OCI-LY7 (cell line): ENCODE results near the gene STYXL1.

Experiments
- EZH2phosphoT487 ChIP-seq: fragments of 200-600 bp; sonication (generic); IDR thresholded peaks from 2 replicates; pipeline ENCODE4 v1.6.1; 2018; ENCODE audit warnings: low read depth, borderline replicate concordance, mild to moderate bottlenecking, mixed run types, antibody characterized with exemption, low read length, moderate library complexity, mixed read lengths
- TF ChIP-seq, protein P1 (sequence below): fragments of 200-600 bp; sonication (generic); conservative IDR thresholded peaks from 2 replicates; pipeline ENCODE4 v1.5.1; 2014; ENCODE audit warnings: mild to moderate bottlenecking, antibody characterized with exemption, low read length, moderate library complexity, mixed read lengths

DNA sequence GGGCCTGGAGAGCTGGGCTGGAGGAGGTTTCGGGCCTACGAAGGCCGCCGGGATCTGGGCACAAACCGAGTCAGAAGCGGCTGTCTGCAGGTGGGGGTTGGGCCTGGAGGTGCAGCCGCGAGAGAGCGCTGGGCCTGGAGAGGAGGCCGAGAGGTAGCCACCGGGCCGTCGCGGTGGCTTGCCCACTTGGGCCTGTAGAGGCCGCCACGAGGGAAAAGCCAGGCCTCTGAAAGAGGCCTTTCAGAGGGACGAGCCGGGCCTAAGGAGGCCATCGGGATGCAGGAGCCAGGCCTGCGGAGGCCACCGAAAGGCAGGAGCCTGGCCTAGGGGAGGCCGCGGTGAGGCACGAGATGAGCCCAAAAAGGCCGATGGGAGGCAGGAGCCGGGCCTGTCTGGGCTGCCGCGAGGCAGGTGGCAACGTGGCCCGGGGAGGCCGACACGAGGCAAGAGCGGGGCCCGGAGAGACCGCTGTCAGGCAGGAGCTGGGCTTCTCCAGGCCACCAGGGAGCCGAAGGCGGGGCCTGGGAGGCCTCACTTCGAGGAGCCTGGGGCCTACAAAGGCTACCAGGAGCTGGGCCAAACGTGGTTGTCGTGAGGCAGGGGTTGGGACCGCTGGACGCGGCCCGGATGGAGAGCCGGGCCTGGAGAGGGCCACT, 25.7 kb upstream of the STYXL1 start:
- TF ChIP-seq, protein P1, sequence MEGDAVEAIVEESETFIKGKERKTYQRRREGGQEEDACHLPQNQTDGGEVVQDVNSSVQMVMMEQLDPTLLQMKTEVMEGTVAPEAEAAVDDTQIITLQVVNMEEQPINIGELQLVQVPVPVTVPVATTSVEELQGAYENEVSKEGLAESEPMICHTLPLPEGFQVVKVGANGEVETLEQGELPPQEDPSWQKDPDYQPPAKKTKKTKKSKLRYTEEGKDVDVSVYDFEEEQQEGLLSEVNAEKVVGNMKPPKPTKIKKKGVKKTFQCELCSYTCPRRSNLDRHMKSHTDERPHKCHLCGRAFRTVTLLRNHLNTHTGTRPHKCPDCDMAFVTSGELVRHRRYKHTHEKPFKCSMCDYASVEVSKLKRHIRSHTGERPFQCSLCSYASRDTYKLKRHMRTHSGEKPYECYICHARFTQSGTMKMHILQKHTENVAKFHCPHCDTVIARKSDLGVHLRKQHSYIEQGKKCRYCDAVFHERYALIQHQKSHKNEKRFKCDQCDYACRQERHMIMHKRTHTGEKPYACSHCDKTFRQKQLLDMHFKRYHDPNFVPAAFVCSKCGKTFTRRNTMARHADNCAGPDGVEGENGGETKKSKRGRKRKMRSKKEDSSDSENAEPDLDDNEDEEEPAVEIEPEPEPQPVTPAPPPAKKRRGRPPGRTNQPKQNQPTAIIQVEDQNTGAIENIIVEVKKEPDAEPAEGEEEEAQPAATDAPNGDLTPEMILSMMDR, result no peak
- no peak for TF ChIP-seq EZH2phosphoT487
